AG04450 (cell line): ENCODE data around the gene IGFN1. TPM values are rescaled to one million over a fixed set of nuclear protein-coding genes. Genes with fewer than 3 reads are reported as not detected.

Experiments
- CTCF ChIA-PET: fragments of 300-600, 350-600 bp; formaldehyde crosslinking; extraction: SDS; loops from one replicate; lab custom pipeline; 2022; ENCODE audit warnings: antibody characterized with exemption, inconsistent platforms; lab: Charles Lee
- POLR2A ChIA-PET: fragments of 350-600 bp; formaldehyde crosslinking; extraction: SDS; loops from one replicate; lab custom pipeline; 2021; ENCODE audit warnings: antibody characterized with exemption, inconsistent platforms; lab: Yijun Ruan, JAX
- DNase-seq: peaks from one replicate; pipeline ENCODE4 v3.0.0-alpha.2; 2011; ENCODE audit warnings: low read depth, low spot score
- H3K27ac ChIP-seq: one replicate; pipeline ENCODE4 v1.5.1; 2012; ENCODE audit warnings: low read depth, low read length, control low read depth
- H3K27me3 ChIP-seq: one replicate; pipeline ENCODE4 v1.6.0; 2012; ENCODE audit warnings: low read length; ENCODE audit not compliant: control insufficient read depth, insufficient read depth
- H3K4me3 ChIP-seq: 2 replicates; pipeline ENCODE4 v1.5.1; 2011; ENCODE audit warnings: mild to moderate bottlenecking, low read depth, low read length, control low read depth
- H3K9me3 ChIP-seq: 2 replicates; pipeline ENCODE4 v1.5.1; 2012; ENCODE audit warnings: low read length; ENCODE audit not compliant: control insufficient read depth, insufficient read depth
- CTCF ChIP-seq: IDR thresholded peaks from 2 replicates; pipeline ENCODE4 v1.5.1; 2011; ENCODE audit warnings: low read depth, low read length, control low read depth, inconsistent platforms
- polyA plus RNA-seq: library from polyadenylated mRNA; depleted of rRNA; stranded (reverse); fragments of >200 nt; gene quantifications from 2 replicates; pipeline ENCODE4 v1.2.3, GENCODE V29; 2011

The IGFN1 gene
- polyA plus RNA-seq, 1 experiment = not detected

- CTCF ChIA-PET = interaction anchor here (0.8 to 2.0 kb wide), 4 partner anchors 9 to 213 kb away, joined by 3 to 12 read pairs (median 5); no protein-coding TSS in a partner anchor
- DNase-seq = no peak
- Histone ChIP-seq H3K27me3 (peaks cover 17% of the 10 kb centered on the region), H3K9me3 (no peaks in the 10 kb centered on the region; the same call in 1 of the 2 replicates), H3K4me3 (no peak overlapping the region), H3K27ac (no peak overlapping the region)
- POLR2A ChIA-PET = no interaction called here
- no peak for TF ChIP-seq CTCF
Observed at GRCh38 chr1:201185123-201185453, 5.5 kb upstream of the IGFN1 start.

GRCh38 chr1:201185527-201186128, 5.0 kb upstream of the IGFN1 start:
- TF ChIP-seq CTCF = no peak
- no peak for DNase-seq
- Histone ChIP-seq H3K27ac (no peak overlapping the region), H3K27me3 (peaks cover 12% of the 10 kb centered on the region), H3K9me3 (no peaks in the 10 kb centered on the region; the same call in 1 of the 2 replicates), H3K4me3 (no peak overlapping the region)
- ChIA-PET CTCF (interaction anchor here (0.8 to 2.0 kb wide), 3 partner anchors 10 to 213 kb away, joined by 4 to 12 read pairs (median 6); no protein-coding TSS in a partner anchor), POLR2A (no interaction called here)

- Histone ChIP-seq H3K27ac (no peak overlapping the region), H3K4me3 (no peak overlapping the region), H3K9me3 (no peaks in the 10 kb centered on the region; the same call in 1 of the 2 replicates), H3K27me3 (peaks cover 6% of the 10 kb centered on the region)
- no peak for DNase-seq
- POLR2A ChIA-PET = no interaction called here
- CTCF ChIA-PET = interaction anchor here (0.5 kb wide), 1 partner anchor 12 kb away, joined by 3 read pairs; no protein-coding TSS in a partner anchor
- no peak for TF ChIP-seq CTCF
Observed at GRCh38 chr1:201186192-201186591, 4.4 kb upstream of the IGFN1 start.

GRCh38 chr1:201189085-201189484, 1.5 kb upstream of the IGFN1 start:
- POLR2A ChIA-PET = no interaction called here
- no peaks in the 10 kb centered on the region for H3K27me3 ChIP-seq

More at GRCh38 chr1:201189085-201189484, 1.5 kb upstream of the IGFN1 start:
- DNase-seq = no peak
- no peak overlapping the region for H3K27ac ChIP-seq
- no peak overlapping the region for H3K4me3 ChIP-seq
- TF ChIP-seq CTCF = no peak
- CTCF ChIA-PET = no interaction called here
- peaks cover 2% of the 10 kb centered on the region; the same call in 1 of the 2 replicates for H3K9me3 ChIP-seq
